ENCODE data around the gene B3GNT5.
A peak's percentile ranks its signal among the peaks of the same experiment; 100 is the strongest.
"Not testable (repeated sequence)": the region's sequence is repeated elsewhere in the genome, so short reads cannot be mapped to it uniquely, and the experiment has no call there.

Gene B3GNT5, protein sequence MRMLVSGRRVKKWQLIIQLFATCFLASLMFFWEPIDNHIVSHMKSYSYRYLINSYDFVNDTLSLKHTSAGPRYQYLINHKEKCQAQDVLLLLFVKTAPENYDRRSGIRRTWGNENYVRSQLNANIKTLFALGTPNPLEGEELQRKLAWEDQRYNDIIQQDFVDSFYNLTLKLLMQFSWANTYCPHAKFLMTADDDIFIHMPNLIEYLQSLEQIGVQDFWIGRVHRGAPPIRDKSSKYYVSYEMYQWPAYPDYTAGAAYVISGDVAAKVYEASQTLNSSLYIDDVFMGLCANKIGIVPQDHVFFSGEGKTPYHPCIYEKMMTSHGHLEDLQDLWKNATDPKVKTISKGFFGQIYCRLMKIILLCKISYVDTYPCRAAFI

DNA sequence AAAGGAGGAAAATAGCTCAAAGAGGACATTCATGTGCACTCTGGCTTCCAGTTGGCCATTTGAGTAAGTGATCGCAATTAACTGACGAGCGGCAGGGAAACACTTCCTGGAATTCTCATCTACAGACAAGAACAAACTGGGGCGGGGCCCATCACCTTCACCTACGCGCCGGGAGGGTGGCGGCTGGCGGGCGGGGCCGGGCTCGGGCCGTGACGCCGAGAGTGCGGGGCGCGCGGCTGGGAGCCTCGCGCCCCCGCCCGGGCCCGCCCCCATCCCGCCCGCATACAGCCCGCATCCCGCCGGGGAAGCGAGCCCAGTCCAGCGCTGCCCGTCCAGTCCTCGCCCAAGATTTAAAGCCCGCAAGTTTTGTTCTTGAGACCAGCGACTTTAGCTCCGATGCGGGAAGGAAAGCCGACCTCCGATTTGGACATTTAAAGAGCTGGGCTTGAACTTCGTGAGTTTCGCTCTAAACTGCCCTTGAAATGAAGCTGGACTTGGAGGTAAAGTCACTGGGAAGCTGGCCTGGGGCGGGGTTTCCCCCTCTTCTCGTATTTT lies at the start of gene B3GNT5:
B3GNT5 (plus strand) TSS at position 281 of the 555 bp plus-strand sequence. CDS start 16,546 bp downstream, outside the sequence.
- peak; percentile 33 to 54 for DNase-seq

DNA sequence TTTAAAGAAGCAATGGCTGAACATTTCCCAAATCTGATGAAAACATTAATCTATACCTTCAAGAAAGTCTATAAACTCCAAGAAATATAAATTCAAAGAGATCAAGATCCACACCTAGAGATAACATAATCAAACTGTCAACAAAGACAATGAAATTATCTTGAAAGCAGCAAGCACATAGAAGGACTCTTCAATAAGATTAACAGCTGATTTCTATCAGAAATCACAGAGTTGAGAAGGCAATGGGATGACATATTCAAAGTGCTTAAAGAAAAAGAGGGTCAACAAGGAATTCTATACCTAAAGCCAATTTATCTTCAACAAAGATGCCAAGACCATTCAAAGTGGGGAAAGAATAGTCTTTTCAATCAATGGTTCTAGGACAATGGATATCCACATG lies 49.4 kb upstream of the B3GNT5 start:
- DNase-seq: peak in 1 of 2 experiments; percentile 11

DNA sequence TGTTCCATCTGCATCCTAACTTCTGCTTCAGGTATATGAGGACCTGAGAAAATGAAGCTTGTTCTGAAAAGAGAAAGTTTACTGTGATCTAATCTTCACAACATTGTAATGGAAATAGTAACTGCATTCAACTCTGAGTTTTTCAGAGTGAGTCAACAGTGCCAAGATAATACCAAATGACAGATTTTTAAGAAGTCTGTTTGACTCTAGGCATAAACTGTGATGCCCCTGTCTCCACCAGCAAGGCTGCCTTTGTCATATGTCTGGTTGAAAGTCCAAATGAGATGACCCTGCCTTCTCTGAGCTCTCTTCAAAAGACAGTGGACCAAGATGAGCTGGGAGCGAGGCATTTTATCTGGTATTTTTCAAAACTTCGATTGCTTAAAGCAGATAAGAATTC lies 44.8 kb upstream of the B3GNT5 start:
- DNase-seq: no peak

DNA sequence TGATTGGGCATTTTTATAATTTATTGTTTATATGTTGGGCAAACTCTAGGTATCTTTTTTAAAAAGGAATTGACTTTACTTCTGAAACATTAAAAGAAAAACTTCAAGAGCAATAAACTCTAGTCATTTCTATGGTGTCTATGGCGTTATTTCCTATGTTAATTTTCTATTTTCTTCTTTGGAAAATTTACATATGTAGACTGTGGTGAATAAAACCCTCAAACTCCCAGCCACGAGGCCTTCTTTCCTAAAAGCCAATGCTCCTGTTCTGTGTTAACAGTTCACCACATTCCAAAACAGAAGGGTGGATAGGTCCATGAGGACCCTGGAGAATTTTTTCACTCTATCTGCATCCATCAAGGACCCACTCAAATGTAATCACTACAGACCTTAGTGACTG lies 44.3 kb upstream of the B3GNT5 start:
- no peak for DNase-seq

DNA sequence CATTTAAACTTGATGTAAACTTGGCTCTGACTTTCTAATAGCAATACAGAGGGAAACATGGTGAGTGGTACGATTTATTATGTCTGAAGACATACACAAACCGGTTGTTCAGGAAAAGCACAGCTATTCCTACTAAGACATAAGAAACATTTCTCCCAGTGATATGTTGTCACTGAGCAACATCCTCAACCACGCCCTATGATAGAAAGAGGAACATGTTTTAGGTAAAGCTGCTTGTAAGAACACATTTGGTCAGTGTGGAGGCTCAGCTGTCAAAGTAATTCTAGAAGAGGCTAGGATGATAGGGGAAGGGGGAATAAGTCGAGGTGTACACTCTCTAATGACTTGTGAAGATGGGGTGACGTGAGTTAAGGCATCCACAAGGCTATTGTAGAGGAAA lies 42.7 kb upstream of the B3GNT5 start:
- DNase-seq: peak; percentile 56 to 59

DNA sequence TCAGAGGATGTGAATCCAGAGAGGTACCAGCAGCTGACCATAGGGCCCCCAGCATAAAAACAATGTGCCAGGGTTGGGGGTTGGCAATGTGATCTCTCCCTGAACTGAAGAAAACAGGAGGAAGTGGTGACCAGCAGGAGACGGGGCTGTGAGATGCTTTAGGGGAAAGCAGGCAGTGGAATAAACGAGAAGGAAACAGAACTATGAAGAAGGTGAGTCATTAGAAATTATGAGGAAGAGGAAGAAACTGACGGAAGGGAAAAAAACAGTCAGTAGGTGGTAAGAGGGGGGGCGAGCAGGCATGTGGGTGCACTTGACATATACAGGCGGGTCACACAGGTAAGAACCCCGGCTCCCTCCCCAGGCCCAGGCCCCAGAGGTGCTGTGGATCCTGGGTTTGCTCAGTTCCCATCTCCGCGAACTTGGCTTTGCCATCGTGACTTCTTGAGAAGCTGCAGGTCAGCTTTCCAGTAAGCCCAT lies 42.2 kb upstream of the B3GNT5 start:
- peak; percentile 81 to 82 for DNase-seq

DNA sequence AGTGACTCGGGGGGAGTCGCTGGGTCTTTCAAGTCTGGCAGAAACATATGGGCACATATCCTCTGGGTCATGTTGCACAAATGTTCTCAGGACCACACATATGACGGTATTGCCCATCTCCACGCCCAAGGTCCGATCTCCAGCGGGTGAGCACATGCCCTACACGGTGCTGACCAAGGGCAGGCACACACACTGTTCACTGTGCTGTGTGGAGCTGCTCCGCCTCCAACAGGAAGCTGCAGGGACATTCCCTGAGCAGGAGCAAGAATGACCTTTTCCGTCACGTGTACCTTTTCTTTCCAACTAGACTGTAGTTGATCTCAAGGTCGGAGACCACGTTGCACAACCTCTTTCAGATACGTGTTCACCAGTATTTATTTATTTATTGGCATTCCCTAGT lies 41.7 kb upstream of the B3GNT5 start:
- DNase-seq: no peak

DNA sequence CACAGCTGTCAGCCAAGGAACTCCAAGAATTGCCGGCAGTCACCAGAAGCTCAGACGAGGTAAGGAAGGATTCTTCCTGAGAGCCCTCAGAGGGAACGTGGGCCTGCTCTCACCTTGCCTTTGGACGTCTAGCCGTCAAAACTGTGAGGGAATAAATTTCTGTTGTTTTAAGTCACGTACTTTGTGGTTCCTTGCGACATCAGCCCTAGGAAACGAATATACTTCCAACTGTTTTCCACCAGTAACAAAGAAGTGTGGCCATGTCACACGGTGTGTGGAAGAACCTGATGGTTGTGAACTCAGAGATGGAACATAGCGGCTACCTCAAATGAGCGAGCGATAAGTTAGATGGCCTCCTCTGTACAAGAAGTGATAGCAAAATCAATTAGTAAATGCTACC lies 41.0 kb upstream of the B3GNT5 start:
- DNase-seq: peak; percentile 49 to 61

DNA sequence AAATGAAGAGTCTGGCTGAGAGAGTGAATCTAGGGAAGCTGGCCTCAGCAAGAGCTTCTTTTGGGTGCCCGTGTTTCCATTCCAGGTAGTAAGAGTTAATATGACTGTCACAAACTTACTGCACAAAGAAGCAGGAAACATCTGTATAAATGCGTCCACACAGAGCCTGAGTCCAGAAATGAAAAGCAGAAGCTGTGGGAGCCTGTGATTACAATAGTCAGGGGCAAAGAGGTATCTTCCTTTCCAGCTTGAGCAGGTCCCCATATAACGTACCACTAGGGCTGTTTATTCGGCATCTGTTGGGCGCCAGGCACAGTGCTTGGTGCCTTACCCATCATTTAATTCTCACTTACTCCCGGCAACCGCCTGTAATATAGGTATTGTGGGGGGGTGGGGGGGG lies 40.5 kb upstream of the B3GNT5 start:
- peak; percentile 98 to 99 for DNase-seq

DNA sequence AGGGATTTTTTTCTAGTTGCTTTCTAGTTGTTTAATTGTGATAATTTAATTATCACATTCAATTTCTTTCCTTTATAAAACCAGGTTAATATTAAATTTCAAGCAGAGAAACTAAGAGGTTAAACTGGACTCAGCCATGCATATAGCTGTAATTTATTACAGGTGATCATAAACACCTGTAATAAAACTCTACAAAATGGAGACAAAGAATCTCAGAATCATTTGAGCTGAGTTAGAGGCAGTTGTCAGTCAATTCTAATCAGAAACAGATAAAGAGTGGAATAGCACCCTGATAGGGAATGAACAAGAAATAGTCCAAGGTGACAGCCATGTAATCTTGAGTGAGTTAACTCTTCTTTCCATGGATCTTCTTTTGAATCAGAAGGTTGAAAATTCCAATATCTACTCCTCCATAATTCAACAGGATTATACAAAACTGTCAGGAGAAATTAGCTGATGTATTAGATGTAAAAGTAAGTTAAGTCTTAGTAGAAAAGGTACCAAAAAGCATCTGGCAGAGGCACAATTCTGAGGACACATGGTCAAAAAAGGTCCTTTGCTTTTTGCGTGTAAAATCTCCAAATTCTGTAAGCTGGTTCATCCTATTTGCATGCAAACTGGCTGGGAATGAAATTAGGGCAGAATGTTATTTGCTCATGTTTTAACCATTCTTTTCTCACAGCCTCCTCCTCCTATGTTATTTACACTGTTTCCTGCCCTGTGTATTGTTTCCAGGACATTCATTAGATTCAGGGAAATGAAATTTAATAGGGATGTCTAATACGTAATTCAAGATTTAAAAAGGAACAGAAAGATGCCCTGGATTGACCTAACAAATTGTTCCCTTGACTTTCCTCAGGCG lies 39.4 kb upstream of the B3GNT5 start:
- no peak for DNase-seq

DNA sequence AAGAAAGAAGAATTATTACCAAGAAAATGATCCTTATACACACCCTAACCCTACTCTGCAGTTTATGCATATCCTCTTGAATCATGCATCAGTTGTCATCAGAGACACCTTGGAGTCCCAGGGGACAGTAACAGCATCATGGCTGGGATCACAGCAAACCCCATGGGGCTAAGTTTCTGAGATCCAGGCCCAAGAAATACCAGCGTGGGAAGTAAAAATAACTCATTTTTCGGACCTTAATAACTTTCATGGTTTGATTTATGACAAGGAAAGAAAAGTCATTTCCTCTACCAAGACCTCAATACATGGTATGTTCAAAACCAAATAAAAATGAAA lies 38.8 kb upstream of the B3GNT5 start:
- no peak for DNase-seq

DNA sequence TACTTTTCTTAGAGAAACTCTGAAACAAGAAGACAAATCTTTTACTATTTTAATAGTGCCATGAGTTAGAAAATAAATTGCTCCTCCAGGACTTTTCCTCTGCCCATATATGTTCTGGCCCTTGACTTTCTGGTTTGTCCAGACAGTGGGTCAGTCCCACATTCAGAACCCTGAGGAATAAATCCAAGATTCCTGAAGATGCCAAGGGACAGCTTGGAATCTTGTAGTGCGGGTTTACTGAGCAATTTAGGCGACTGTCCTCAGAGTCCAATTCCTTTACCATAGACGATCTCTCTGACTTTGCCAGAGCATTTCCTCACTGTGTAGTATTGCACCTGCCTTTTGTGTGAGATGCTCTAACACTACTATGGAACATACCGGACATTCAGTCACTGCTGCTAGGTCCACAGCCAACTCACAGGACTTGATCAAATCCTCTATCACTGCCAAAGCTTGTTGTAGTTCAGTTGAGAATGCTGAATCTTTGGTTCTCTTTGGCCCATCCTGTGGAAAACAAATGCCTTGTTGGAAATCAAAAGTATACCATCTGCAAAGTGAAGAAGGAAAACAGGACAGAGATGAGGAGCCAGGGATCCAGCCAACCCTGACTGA lies 37.4 kb upstream of the B3GNT5 start:
- no peak for DNase-seq

DNA sequence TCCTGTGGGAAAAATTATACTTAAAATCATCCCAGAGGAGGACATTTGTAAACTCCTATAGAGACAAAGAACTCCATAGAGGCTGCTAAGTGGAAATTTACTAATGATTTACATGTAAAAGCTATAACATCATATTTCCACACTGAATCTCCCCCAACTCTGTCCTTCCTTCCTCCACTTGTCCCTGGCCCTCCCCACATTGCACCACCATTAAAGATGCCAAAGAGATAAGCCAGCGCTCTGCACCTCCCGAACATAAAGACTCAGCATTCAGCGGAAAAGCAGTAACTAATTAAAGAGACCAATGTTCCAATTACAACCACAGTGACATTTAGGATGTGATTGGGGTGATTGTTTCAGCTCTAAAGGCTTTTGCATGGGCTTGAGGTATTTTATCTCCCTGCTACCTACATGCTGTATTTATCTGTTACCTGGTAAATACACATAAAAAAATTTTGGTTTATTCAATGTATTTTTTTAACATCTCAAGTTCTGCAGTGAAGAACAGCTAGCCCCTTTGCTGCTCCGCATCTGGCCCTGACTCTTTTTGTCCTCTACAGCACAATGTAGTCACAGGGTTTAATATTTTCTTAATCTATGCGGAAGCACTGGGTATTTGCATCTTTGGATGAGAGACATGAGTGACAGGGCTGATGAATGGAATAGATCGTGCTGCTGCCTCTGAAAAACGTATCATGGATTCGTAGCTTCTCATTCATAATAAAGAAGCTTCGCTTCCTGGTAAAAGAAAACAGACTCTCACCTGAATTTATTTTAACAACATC lies 35.3 kb upstream of the B3GNT5 start:
- peak; percentile 56 to 80 for DNase-seq

DNA sequence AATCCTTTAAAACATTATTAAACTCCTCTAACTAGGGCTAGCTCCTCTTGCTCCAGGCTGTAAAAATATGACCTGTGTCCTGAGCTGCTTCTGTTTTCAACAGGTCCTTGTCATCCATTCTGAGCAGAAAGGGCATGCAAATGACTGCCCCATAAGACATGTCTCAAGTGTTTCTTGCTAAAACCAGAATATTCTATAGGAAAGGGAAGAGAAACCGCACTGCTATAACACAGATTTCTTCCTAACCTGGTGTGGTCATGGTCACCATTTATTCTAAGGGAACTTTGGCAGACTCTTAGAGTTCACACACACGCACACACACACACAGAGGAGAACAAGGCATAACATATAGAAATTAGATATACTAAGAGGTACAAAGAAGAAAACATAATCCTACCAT lies 34.2 kb upstream of the B3GNT5 start:
- DNase-seq: no peak

DNA sequence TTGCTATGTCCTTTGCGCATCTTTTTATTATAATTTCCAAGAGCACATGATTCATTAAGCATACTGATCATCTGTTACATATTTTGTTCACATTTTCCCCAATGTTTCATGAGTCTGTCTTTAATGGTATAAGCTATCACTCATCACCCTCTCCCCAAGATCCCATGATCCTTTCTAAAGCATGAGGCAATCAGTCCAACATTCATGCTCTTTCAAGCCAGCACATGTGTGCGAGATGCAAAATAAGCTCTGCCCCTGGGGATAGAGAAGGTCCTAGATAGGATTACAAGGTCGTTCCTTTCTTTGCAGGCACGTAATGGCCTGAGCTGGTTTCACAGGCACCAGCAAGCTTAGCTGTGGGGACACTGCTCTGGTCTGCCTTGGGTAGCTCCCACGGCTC lies 32.2 kb upstream of the B3GNT5 start:
- no peak for DNase-seq

DNA sequence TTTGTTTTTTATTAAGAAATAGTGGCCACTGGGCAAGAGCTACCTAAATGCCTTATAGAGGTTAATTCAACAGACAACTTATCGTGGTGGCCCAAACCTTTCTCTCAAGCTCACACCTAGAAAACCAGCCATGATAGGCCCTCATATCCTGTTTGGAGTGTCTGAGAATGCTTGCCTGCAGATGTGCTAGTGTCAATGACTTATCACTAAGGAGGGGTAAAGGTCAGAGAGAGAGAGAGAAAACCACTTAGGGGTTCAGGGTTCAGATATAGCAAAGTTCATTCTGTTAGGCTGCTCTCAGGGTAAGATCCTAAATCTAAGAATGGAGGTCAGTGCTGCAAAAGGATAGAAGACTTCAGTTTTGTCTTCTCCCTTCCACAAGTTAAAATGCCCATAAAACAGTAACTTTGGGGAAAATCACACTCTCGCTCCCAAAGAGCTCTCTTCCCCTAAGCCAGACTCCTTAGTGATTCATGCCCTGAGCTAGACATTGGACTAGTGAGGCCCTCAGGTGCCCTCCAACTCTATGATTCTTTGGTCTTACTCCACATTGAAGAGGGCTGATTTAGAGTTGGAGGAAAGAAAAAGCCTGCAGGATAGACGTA lies 30.3 kb upstream of the B3GNT5 start:
- DNase-seq: no peak

DNA sequence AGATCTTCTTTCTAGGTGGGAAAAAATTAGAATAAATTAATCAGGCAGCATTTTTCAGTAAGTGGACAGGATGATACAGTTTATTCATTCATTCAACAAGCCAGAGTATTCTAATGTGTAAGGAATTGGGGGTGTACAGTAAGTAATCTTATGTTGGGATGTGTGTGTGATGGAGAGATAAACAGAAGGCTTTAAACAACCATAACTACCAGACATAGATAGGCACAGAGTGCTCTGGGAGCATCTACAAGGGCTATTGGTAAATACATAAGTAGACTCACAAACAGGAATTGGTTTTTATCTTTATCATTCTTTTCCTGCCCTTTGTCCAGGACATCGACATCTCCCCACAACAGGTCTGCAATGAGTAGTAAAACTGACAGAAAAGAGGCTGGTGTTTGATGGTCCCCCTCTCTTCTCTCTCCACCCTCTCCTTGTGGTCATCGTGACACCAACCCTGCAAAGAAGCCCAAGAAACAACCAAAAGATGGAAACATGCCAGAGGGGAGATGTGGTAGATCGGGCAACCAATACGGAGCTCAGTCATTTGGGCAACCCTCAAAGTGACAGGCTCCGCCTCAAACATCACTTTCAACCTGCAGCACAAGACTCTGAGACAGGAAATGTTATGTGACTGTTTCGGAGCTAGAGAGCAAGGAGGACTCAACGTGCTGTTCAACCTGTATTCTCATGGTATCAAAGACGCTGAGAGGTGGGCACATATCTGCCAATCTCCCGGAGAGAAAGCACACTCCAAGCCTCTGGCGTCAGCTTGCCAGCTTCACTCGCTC lies 28.7 kb upstream of the B3GNT5 start:
- DNase-seq: no peak

DNA sequence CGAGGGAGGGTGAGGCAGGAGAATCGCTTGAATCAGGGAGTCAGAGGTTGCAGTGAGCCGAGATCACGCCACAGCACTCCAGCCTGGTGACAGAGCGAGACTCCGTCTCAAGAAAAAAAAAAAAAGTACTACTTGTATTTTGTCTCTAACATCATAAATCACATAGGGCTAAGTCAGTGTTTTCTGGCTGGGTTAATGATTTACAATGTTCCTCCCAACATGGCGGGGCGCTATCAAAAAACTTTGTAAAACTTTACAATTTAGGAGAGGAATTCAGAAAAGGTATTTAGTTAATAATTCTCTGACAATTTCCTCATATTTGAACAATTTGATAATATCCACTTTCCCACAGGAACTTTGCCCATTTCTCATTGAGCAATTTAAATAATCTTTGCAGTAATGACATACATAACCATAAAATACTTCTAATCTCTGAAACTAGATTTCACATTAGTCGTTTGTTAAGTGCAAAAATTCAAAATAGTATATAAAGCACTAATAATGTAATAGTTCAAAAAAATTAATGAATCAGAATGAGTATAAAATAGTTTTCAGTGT lies 26.6 kb upstream of the B3GNT5 start:
- no peak for DNase-seq

DNA sequence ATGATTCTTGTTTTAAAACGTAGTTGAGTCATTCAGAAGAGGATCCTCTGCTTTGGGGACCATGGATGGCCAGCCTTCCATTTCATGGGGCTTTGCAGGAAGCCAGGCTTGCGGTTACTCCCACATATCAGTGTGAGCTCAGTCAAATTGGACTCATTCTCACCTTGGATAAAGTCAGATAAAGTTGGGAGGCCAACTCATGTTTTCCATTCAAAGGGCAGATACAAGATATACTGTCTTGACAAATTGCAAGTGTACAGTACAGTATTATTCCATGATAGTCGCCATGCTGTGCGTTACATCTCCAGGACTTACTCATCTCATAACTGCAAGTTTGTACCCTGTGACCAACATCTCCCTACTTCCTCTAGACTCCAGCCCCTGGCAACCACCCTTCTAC lies 25.5 kb upstream of the B3GNT5 start:
- no peak for DNase-seq

DNA sequence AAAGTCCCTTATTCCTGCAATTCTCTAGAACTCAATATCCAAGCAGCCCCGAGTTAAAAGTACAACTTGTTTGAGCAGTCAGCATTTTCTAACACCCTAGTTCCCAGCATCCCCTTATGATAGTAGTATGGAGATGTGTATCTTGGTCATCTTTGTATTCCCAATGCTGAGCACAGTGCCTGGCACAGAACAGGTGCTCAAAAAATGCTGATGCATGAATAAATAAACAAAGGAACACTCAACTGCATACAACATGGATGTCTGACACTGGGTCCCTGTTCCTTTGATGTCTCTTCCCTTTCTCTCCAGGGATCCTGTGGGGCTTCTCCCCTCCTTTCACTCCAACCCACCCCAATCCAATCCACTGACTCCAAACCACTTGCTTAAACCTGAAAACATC lies 23.9 kb upstream of the B3GNT5 start:
- no peak for DNase-seq

DNA sequence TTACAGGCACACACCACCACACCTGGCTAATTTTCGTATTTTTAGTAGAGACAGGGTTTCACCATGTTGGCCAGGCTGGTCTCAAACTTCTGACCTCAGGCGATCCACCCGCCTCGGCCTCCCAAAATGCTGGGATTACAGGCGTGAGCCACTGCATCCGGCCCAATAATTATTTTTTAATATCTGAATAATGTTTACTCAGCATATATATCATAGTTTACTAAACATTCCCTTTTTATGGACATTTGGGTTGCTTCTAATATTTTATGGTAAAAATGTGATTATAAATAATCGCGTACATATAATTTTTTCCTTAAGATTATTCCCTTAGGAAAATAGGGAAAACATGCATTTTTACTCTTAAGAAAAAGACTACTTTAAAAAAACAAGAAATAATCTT lies 22.8 kb upstream of the B3GNT5 start:
- not testable (repeated sequence) for DNase-seq
